GM18508 (cell line): ENCODE measurements around the gene HAND2.

Experiments used
- ATAC-seq: cut with Tn5 transposase; IDR thresholded peaks from one replicate; pipeline ENCODE4 v1.9.1; 2021; ENCODE audit warnings: moderate number of reproducible peaks; ENCODE audit not compliant: insufficient read depth, unreplicated experiment

The HAND2 gene

DNA sequence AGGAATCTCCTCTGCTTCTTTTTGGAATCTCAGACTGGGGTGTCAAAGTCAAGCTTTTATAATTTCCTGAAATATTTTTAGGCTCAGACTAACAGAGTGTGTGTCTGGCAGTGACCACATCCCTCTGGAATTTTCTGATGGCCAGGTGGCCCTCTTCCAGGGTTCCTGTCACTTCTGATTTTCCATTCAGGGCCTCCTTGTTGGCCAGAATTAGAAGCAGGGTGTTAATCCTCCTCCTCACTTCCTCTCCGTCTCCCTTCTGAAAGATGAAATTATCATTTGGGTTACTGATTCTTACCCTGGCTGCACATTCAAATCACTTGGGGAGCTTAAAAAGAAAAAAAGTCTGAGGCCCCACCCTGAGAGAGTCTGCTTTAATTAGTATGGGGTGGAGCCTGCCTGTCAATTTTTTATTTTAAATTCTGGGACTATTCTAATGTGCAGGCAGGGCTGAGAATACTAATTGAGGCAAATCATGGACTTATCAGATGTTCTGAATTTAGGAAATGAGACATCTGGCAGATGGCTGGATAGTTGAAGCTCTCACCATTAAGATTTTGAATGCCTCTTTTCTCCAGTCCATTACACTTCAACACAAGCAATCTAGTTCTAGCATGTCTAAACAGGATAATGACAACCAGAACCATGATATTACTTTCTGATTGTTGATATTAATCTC, 43.2 kb downstream of the HAND2 start:
- ATAC-seq, result no peak

DNA sequence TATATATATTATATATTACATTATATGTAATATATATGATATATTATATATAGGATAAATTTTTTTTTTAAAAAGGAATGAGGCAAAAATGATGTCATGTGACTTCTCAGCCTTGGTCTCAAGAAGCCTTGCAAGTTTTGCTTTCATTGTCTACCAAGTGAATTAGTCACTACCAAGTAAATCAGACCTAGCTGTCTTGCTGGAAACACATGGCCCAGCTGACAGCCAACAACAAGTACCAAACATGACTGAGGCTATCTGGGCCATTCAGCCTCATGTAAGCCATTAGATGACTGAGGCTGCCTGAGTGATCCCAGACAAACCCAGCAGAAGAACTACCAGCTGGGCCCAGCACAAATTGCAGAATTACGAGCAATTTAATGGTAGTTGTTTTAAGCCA, 44.9 kb downstream of the HAND2 start:
- ATAC-seq, result no peak

DNA sequence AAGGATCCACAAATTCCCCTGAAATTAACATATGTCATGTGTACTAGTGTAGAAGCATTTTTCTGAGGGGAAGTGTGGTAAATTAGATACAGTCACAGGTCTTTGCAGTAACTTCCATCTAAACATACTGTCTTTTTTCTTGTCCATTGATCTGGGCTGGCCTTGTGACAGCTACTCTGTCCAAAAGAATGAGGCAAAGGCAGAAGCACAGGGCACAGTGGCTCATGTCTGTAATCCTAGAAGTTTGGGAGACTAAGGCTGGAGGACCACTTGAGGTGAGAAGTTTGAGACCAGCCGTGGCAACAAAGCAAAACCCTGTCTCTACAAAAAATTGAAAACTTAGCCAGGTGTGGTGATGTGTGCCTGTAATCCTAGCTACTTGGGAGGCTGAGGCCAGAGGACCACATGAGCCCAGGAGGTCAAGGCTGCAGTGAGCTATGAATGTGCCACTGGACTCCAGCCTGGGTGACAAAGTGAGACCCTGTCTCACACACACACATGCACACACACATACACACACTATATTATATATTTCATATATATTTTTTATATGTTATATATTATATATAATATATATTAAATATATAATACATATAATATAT, 47.6 kb downstream of the HAND2 start:
- no peak for ATAC-seq

DNA sequence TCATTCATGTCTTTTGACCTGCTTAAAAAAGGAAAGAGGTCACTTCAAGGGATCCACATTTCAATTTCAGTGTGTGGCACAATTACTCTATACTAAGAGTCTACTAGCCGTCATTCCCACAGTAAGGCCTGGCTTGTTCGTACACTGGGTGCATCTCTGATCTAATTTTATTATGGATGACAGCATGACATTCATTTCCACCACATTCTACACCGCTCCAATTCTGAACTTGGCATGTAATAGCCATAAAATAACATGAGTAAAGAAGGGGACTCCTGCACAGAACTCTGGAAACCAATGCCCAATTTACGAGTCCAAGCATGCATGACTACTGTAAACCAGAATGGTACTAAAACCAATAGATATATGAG, 51.1 kb downstream of the HAND2 start:
- no peak for ATAC-seq

DNA sequence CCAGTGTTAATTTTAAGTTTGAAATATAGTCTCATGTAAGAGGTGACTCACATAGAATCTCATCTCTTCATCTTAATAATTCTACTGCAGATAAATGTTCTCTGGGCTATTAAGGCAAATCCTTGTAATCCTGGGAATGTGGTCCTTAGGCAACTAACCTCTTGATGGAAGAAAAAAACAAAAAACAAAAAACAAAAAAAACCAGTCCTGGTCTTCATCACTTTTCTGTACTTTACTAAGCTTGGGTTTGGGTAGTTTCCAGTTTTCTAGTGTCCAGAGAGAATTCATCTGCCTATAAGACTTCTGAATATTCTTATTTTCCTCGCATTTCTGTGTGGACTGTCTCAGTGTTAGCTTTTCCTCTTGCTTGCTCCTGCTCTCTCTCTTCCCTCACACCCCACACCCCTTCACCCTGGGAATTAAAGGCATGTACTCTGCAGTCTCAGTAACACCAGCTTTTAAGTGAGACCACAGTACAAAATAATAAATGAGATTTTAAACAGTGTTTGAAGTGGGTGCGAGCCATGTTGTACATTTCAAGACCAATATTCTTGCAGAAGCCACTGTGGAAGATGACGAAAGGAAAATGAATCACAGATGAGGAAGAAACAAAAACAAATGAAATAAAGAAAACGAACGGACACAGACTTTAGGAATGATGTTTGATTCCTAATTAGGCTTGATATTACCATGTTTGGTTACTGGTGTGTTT, 51.7 kb downstream of the HAND2 start:
- ATAC-seq, result no peak

DNA sequence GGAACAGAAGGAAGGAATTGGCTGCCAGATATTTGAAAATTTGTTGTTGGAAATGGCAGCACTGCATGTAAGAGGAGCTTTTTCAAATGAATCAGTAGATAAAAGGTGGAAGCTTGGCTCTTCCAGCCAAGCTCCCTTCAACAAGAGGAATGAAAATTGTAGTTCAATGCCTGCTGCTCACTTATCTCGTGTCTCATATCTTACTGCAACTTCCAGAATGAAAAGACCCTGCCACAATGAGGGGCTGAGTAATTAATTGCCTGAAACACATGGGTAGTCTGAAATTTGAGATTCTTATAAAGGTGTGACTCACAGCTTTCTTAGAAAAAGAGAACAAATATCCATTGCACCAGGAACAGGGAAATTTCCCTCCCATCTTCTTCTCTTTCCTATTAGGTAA, 53.0 kb downstream of the HAND2 start:
- ATAC-seq, result no peak
